Measurements from ENCODE around the gene S100A5.

S100A5 gene

GRCh38 chr1:153506831-153507413 lies 33.8 kb downstream of the S100A5 start:
- DNase-seq (ENCODE audit: low read depth): no peak

DNA sequence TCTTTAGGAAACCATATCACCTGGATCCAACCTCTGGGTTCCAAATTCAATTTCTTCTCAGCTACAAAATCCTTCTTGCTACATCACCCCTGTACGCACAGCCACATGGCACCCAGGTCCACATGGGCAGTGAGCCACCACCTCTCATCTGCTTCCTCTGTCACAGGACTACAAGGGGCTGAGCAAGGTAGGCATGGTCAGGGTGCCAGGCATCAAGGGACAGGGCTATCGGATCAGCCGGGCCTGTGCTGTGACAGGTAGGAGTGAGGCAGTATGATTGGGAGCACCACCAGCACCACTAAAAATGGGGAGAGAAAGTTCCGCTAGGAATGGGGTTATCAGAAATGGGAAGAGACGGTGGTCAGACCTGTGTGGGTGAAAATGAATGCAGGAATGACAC lies 34.3 kb downstream of the S100A5 start:
- no peak for DNase-seq (ENCODE audit: low read depth)

GRCh38 chr1:153505576-153505975 lies 35.2 kb downstream of the S100A5 start:
- DNase-seq (ENCODE audit: low read depth): no peak

GRCh38 chr1:153503766-153504165 lies 37.0 kb downstream of the S100A5 start:
- no peak for DNase-seq (ENCODE audit: low read depth)

DNA sequence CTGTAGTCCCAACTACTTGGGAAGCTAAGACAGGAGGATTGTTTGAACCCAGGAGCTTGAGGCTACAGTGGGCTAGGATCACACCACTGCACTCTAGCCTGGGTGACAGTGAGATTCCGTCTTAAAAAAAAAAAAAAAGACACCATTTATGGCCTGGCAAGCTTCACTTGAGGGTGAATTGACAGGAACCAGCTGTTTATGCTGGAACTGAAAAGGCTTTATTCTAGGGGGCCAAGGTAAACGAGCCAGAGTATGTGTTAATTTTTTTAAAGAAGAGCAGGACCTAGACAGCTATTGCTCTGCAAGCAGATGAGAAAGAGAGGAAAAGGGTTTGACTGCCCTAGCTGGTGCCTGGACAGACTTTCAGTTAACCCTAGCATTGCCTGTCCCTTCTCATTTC lies 42.0 kb downstream of the S100A5 start:
- no peak for DNase-seq (ENCODE audit: low read depth)

GRCh38 chr1:153495536-153495935 lies 45.2 kb downstream of the S100A5 start:
- no peak for DNase-seq (ENCODE audit: low read depth)

- DNase-seq (ENCODE audit: low read depth): peak; percentile 35
Observed at GRCh38 chr1:153494976-153495535, 45.7 kb downstream of the S100A5 start.

GRCh38 chr1:153493343-153493960 lies 47.3 kb downstream of the S100A5 start:
- DNase-seq (ENCODE audit: low read depth): no peak

- no peak for DNase-seq (ENCODE audit: low read depth)
Observed at GRCh38 chr1:153490272-153491051, 50.3 kb downstream of the S100A5 start.

GRCh38 chr1:153488731-153489130 lies 52.0 kb downstream of the S100A5 start:
- DNase-seq (ENCODE audit: low read depth): no peak

DNA sequence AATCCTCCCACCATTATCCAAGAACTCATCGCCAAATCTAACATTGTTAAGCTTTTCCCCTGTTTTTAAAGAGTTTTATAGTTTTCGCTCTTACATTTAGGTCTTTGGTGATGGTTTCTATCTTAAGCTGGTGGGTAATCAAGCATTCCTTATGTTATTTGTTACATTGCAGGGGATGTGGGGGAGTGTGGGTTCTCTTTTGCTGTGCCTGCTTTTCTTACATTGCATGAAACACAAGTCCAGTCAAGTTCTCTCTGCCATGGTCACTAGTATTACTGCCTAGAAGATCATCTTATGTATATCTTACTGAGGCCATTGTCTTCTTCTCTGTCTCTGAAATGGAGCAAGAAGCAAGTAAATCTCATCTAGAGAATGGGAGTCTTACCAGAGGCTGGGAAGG lies 53.0 kb downstream of the S100A5 start:
- DNase-seq (ENCODE audit: low read depth): no peak

Measured in activated T-helper 1 cell treated with Interleukin-2 at 50 U/mL for 16 hours (primary cell).